DOHH2 (cell line): ENCODE data around the gene SUPT3H.
"Not testable (repeated sequence)": the region's sequence is repeated elsewhere in the genome, so short reads cannot be mapped to it uniquely, and the experiment has no call there.

Source experiments
- H3F3A ChIP-seq: fragments of 200-600 bp; sonication (generic), shearing (Covaris generic); 2 replicates; pipeline ENCODE4 v1.6.0; 2016; ENCODE audit warnings: antibody characterized with exemption, mild to moderate bottlenecking; ENCODE audit not compliant: control insufficient read depth, insufficient read depth
- H3K27ac ChIP-seq: fragments of 200-600 bp; sonication (generic); 2 replicates; pipeline ENCODE4 v1.5.1; 2014; ENCODE audit warnings: low read depth, mild to moderate bottlenecking, low read length, moderate library complexity
- H3K27me3 ChIP-seq: fragments of 200-600 bp; sonication (generic); 2 replicates; pipeline ENCODE4 v1.6.1; 2014; ENCODE audit warnings: mild to moderate bottlenecking, low read length, mixed read lengths; ENCODE audit not compliant: control insufficient read depth
- H3K36me3 ChIP-seq: fragments of 200-600 bp; sonication (generic); 2 replicates; pipeline ENCODE4 v1.6.1; 2014; ENCODE audit warnings: mild to moderate bottlenecking, low read length, moderate library complexity, mixed read lengths; ENCODE audit not compliant: control insufficient read depth
- H3K4me1 ChIP-seq: fragments of 200-600 bp; sonication (generic); 2 replicates; pipeline ENCODE4 v1.6.1; 2014; ENCODE audit warnings: mild to moderate bottlenecking, low read length, mixed read lengths; ENCODE audit not compliant: control insufficient read depth
- H3K4me2 ChIP-seq: fragments of 200-600 bp; sonication (generic); 2 replicates; pipeline ENCODE4 v1.6.0; 2014; ENCODE audit warnings: mild to moderate bottlenecking, low read length, moderate library complexity
- H3K4me3 ChIP-seq: fragments of 200-600 bp; sonication (generic); 2 replicates; pipeline ENCODE4 v1.5.1; 2014; ENCODE audit warnings: mild to moderate bottlenecking, low read length, mixed read lengths
- H3K79me2 ChIP-seq: fragments of 200-600 bp; sonication (generic); 2 replicates; pipeline ENCODE4 v1.6.1; 2014; ENCODE audit warnings: mild to moderate bottlenecking, low read length, mixed read lengths; ENCODE audit not compliant: control insufficient read depth
- H3K9me2 ChIP-seq: fragments of 200-600 bp; sonication (generic); replicated peaks from 2 replicates; pipeline ENCODE4 v1.6.1; 2014; ENCODE audit warnings: mild to moderate bottlenecking, low read length, mixed read lengths; ENCODE audit not compliant: control insufficient read depth
- H3K9me3 ChIP-seq: fragments of 200-600 bp; sonication (generic); 2 replicates; pipeline ENCODE4 v1.6.1; 2014; ENCODE audit warnings: antibody characterized with exemption, low read length, mixed read lengths; ENCODE audit not compliant: control insufficient read depth, insufficient read depth
- H4K20me1 ChIP-seq: fragments of 200-600 bp; sonication (generic); 2 replicates; pipeline ENCODE4 v1.6.0; 2014; ENCODE audit warnings: low read depth, mild to moderate bottlenecking, antibody characterized with exemption, low read length, moderate library complexity; ENCODE audit not compliant: control insufficient read depth, insufficient read depth
- CTCF ChIP-seq: fragments of 200-600 bp; sonication (generic); IDR thresholded peaks from one replicate; pipeline ENCODE4 v1.5.1; 2014; ENCODE audit warnings: antibody characterized with exemption, mild to moderate bottlenecking, low read depth, low read length; ENCODE audit not compliant: poor library complexity, severe bottlenecking
- EZH2phosphoT487 ChIP-seq: fragments of 200-600 bp; sonication (generic); IDR thresholded peaks from 2 replicates; pipeline ENCODE4 v1.6.1; 2017; ENCODE audit warnings: borderline replicate concordance, mild to moderate bottlenecking, antibody characterized with exemption, low read length, moderate library complexity, mixed read lengths

Gene SUPT3H

GRCh38 chr6:45289751-45290514 is 87.8 kb downstream of the SUPT3H start:
- Histone ChIP-seq H3K27ac (no peak overlapping the region), H3K4me2 (no peak overlapping the region), H3K9me3 (no peaks in the 10 kb centered on the region), H4K20me1 (no peaks in the 10 kb centered on the region), H3K36me3 (no peaks in the 10 kb centered on the region), H3K27me3 (no peaks in the 10 kb centered on the region), H3K4me3 (no peak overlapping the region), H3K4me1 (no peaks in the 10 kb centered on the region), H3K9me2 (no peaks in the 10 kb centered on the region), H3F3A (no peaks in the 10 kb centered on the region), H3K79me2 (no peaks in the 10 kb centered on the region)
- TF ChIP-seq EZH2phosphoT487: no peak

GRCh38 chr6:45286707-45287106 is 91.0 kb downstream of the SUPT3H start:
- H3K4me1 ChIP-seq, H3K36me3 ChIP-seq, H3K27ac ChIP-seq, H3K4me2 ChIP-seq, H3K9me3 ChIP-seq, H3K27me3 ChIP-seq, H3F3A ChIP-seq, H3K4me3 ChIP-seq, H4K20me1 ChIP-seq, H3K9me2 ChIP-seq, H3K79me2 ChIP-seq: not testable (repeated sequence)

- Histone ChIP-seq H3K36me3 (no peaks in the 10 kb centered on the region), H3K9me2 (no peaks in the 10 kb centered on the region), H3K9me3 (no peaks in the 10 kb centered on the region), H4K20me1 (no peaks in the 10 kb centered on the region), H3K4me1 (no peaks in the 10 kb centered on the region), H3F3A (no peaks in the 10 kb centered on the region), H3K79me2 (no peaks in the 10 kb centered on the region), H3K27ac (no peak overlapping the region), H3K4me2 (no peak overlapping the region), H3K27me3 (no peaks in the 10 kb centered on the region), H3K4me3 (no peak overlapping the region)
- no peak for TF ChIP-seq EZH2phosphoT487
- no peak for TF ChIP-seq CTCF
Measured at GRCh38 chr6:45278367-45278766, 99.4 kb downstream of the SUPT3H start.

GRCh38 chr6:45277741-45278140 is 100.0 kb downstream of the SUPT3H start:
- H3K4me3 ChIP-seq, H3K9me2 ChIP-seq, H3K4me1 ChIP-seq, H3K36me3 ChIP-seq, H3F3A ChIP-seq, H3K9me3 ChIP-seq, H4K20me1 ChIP-seq, H3K4me2 ChIP-seq, H3K27ac ChIP-seq, H3K79me2 ChIP-seq, H3K27me3 ChIP-seq: not testable (repeated sequence)

GRCh38 chr6:45275358-45275757 is 102.4 kb downstream of the SUPT3H start:
- H3K27me3 ChIP-seq: no peaks in the 10 kb centered on the region
- H3K9me2 ChIP-seq: no peaks in the 10 kb centered on the region
- no peak overlapping the region for H3K27ac ChIP-seq
- H3K4me2 ChIP-seq: no peak overlapping the region
- H3F3A ChIP-seq: no peaks in the 10 kb centered on the region
- no peaks in the 10 kb centered on the region for H3K36me3 ChIP-seq
- H3K4me3 ChIP-seq: no peak overlapping the region
- H3K9me3 ChIP-seq: no peaks in the 10 kb centered on the region
- no peak for TF ChIP-seq EZH2phosphoT487
- no peak for TF ChIP-seq CTCF
- H3K79me2 ChIP-seq: no peaks in the 10 kb centered on the region
- H3K4me1 ChIP-seq: no peaks in the 10 kb centered on the region
- no peaks in the 10 kb centered on the region for H4K20me1 ChIP-seq
